GM23338 (cell line): ENCODE measurements around the gene SIRT3.
"Not testable (repeated sequence)": the region's sequence is repeated elsewhere in the genome, so short reads cannot be mapped to it uniquely, and the experiment has no call there.

Source experiments
- CREB1 ChIP-seq: fragments of 250-450 bp; sonication (Bioruptor Pico); IDR thresholded peaks from 2 replicates; pipeline ENCODE4 v1.5.0; 2020; ENCODE audit warnings: low read depth, mild to moderate bottlenecking, moderate library complexity
- CTCF ChIP-seq, 2 experiments: fragments of 200-600 bp in 1 of 2; sonication (generic) in 1 of 2; conservative IDR thresholded peaks; 2 replicates each; pipeline versions ENCODE4 v1.5.1 to v1.6.1; 2016 to 2017; ENCODE audit warnings: antibody characterized with exemption in 2 of 2, low read depth in 2 of 2, mild to moderate bottlenecking in 2 of 2, moderate library complexity in 1 of 2
- ETS1 ChIP-seq: IDR thresholded peaks from 2 replicates; pipeline ENCODE4 v1.6.1; 2016; ENCODE audit warnings: antibody characterized with exemption
- EZH2 ChIP-seq: fragments of 200-600 bp; sonication (generic); IDR thresholded peaks from one replicate; pipeline ENCODE4 v1.8.0; 2017; ENCODE audit warnings: antibody characterized with exemption, mild to moderate bottlenecking, low read depth; ENCODE audit not compliant: unreplicated experiment
- EZH2phosphoT487 ChIP-seq: fragments of 200-600 bp; sonication (generic); IDR thresholded peaks from one replicate; pipeline ENCODE4 v1.8.1; 2018; ENCODE audit warnings: antibody characterized with exemption; ENCODE audit not compliant: unreplicated experiment
- JUNB ChIP-seq: IDR thresholded peaks from one replicate; pipeline ENCODE4 v1.6.1; 2016; ENCODE audit warnings: antibody characterized with exemption; ENCODE audit not compliant: unreplicated experiment
- NANOG ChIP-seq: IDR thresholded peaks from 2 replicates; pipeline ENCODE4 v1.6.1; 2016; ENCODE audit warnings: antibody characterized with exemption, borderline replicate concordance
- POLR2AphosphoS5 ChIP-seq: IDR thresholded peaks from 2 replicates; pipeline ENCODE4 v1.6.1; 2016; ENCODE audit warnings: antibody characterized with exemption, low read depth
- REST ChIP-seq: IDR thresholded peaks from one replicate; pipeline ENCODE4 v1.6.1; 2018; ENCODE audit warnings: antibody characterized with exemption; ENCODE audit not compliant: unreplicated experiment
- STAT1 ChIP-seq: IDR thresholded peaks from one replicate; pipeline ENCODE4 v1.6.1; 2016; ENCODE audit warnings: antibody characterized with exemption; ENCODE audit not compliant: unreplicated experiment
- ZNF114 ChIP-seq: fragments of 250-450 bp; sonication (Bioruptor Pico); IDR thresholded peaks from 2 replicates; pipeline ENCODE4 v1.5.0; 2020; ENCODE audit warnings: mild to moderate bottlenecking, moderate library complexity
- ZNF331 ChIP-seq: fragments of 250-450 bp; sonication (Bioruptor Pico); IDR thresholded peaks from 2 replicates; pipeline ENCODE4 v1.5.0; 2020; ENCODE audit warnings: low read depth, mild to moderate bottlenecking, moderate library complexity
- TF ChIP-seq, protein P1 (sequence below): fragments of 250-450 bp; sonication (Bioruptor Pico); IDR thresholded peaks from 2 replicates; pipeline ENCODE4 v1.5.0; 2020; ENCODE audit warnings: mild to moderate bottlenecking, moderate library complexity

DNA sequence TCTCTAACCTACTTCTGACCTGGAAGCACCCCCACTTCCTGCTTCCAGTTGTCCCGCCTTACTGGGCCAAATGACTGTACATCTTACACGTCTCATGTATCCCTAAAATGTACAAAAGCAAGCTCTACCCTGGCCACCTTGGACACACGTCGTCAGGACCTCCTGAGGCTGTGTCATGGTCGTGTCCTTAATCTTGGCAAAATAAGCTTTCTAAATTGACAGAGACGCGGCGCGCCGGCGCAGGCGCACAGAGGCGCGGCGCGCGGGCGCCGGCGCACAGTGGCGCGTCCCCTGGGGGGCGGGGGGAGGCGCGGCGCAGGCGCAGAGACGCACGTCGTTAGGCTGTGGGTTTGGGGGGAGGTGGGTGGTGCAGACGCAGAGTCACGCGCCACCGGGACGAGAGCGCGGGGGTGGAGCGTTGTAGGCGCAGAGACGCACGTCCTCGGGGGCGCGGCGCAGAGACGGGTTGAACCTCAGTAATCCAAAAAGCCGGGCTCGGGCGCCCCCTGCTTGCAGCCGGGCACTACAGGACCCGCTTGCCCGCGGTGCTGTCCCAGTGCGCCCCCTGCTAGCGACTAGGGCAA, 46.9 kb downstream of the SIRT3 start:
- TF ChIP-seq CTCF (conservative IDR thresholded peaks at IDR 0.05; ENCODE audit: low read depth in 2 of 2), result 0 out of 4 replicates have a peak, but pooled peaks of 1 of the 2 experiments have one; percentile 9
- TF ChIP-seq REST; EZH2; POLR2AphosphoS5; EZH2phosphoT487; CREB1 (CRISPR knock-in tag); ZNF331; JUNB; ETS1; NANOG; STAT1; ZNF114 (CRISPR knock-in tag): not testable (repeated sequence)
- TF ChIP-seq, protein P1, sequence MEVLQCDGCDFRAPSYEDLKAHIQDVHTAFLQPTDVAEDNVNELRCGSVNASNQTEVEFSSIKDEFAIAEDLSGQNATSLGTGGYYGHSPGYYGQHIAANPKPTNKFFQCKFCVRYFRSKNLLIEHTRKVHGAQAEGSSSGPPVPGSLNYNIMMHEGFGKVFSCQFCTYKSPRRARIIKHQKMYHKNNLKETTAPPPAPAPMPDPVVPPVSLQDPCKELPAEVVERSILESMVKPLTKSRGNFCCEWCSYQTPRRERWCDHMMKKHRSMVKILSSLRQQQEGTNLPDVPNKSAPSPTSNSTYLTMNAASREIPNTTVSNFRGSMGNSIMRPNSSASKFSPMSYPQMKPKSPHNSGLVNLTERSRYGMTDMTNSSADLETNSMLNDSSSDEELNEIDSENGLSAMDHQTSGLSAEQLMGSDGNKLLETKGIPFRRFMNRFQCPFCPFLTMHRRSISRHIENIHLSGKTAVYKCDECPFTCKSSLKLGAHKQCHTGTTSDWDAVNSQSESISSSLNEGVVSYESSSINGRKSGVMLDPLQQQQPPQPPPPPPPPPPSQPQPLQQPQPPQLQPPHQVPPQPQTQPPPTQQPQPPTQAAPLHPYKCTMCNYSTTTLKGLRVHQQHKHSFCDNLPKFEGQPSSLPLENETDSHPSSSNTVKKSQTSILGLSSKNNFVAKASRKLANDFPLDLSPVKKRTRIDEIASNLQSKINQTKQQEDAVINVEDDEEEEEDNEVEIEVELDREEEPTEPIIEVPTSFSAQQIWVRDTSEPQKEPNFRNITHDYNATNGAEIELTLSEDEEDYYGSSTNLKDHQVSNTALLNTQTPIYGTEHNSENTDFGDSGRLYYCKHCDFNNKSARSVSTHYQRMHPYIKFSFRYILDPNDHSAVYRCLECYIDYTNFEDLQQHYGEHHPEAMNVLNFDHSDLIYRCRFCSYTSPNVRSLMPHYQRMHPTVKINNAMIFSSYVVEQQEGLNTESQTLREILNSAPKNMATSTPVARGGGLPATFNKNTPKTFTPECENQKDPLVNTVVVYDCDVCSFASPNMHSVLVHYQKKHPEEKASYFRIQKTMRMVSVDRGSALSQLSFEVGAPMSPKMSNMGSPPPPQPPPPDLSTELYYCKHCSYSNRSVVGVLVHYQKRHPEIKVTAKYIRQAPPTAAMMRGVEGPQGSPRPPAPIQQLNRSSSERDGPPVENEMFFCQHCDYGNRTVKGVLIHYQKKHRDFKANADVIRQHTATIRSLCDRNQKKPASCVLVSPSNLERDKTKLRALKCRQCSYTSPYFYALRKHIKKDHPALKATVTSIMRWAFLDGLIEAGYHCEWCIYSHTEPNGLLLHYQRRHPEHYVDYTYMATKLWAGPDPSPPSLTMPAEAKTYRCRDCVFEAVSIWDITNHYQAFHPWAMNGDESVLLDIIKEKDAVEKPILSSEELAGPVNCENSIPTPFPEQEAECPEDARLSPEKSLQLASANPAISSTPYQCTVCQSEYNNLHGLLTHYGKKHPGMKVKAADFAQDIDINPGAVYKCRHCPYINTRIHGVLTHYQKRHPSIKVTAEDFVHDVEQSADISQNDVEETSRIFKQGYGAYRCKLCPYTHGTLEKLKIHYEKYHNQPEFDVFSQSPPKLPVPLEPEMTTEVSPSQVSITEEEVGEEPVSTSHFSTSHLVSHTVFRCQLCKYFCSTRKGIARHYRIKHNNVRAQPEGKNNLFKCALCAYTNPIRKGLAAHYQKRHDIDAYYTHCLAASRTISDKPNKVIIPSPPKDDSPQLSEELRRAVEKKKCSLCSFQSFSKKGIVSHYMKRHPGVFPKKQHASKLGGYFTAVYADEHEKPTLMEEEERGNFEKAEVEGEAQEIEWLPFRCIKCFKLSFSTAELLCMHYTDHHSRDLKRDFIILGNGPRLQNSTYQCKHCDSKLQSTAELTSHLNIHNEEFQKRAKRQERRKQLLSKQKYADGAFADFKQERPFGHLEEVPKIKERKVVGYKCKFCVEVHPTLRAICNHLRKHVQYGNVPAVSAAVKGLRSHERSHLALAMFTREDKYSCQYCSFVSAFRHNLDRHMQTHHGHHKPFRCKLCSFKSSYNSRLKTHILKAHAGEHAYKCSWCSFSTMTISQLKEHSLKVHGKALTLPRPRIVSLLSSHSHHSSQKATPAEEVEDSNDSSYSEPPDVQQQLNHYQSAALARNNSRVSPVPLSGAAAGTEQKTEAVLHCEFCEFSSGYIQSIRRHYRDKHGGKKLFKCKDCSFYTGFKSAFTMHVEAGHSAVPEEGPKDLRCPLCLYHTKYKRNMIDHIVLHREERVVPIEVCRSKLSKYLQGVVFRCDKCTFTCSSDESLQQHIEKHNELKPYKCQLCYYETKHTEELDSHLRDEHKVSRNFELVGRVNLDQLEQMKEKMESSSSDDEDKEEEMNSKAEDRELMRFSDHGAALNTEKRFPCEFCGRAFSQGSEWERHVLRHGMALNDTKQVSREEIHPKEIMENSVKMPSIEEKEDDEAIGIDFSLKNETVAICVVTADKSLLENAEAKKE (CRISPR knock-in tag), result not testable (repeated sequence)
